ENCODE measurements around the gene PALS1.
"Not testable (repeated sequence)": the region's sequence is repeated elsewhere in the genome, so short reads cannot be mapped to it uniquely, and the experiment has no call there.

Gene PALS1

GRCh38 chr14:67257906-67258305 is 16.7 kb downstream of the PALS1 start:
- no peak for DNase-seq (ENCODE audit: low read depth)

- no peak for DNase-seq (ENCODE audit: low read depth)
Measured at GRCh38 chr14:67260965-67261364, 19.7 kb downstream of the PALS1 start.

DNA sequence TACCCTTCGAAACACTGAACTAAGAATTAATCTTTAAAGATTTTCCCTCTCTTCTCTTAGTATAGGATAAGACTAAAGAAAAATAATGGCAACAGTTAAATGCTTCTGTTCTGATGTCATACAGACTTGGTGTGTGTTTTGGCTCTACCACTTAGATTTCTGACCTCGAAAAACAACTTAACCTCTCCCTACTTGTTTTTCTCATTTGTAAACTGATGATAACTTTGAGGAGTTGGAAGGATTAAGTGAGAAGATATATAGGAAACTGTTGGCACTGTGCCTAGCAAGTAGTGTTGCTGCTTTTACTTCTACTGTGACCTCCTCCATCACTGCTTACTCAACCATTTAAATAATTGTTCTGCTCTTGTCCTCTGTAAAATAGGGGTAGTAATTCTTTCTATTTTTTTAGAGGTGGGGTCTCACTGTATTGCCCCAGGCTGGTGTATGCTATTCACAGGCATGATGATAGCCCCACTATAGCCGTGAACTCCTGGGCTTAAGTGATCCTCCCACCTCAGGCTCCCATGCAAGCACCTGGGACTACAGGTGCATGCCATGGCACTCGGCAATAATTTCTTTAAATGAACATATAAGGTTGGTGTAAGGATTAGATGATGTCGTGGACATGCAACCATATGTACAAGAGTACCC is 22.4 kb downstream of the PALS1 start:
- no peak for DNase-seq (ENCODE audit: low read depth)

GRCh38 chr14:67265131-67265530 is 23.9 kb downstream of the PALS1 start:
- DNase-seq (ENCODE audit: low read depth), result no peak

DNA sequence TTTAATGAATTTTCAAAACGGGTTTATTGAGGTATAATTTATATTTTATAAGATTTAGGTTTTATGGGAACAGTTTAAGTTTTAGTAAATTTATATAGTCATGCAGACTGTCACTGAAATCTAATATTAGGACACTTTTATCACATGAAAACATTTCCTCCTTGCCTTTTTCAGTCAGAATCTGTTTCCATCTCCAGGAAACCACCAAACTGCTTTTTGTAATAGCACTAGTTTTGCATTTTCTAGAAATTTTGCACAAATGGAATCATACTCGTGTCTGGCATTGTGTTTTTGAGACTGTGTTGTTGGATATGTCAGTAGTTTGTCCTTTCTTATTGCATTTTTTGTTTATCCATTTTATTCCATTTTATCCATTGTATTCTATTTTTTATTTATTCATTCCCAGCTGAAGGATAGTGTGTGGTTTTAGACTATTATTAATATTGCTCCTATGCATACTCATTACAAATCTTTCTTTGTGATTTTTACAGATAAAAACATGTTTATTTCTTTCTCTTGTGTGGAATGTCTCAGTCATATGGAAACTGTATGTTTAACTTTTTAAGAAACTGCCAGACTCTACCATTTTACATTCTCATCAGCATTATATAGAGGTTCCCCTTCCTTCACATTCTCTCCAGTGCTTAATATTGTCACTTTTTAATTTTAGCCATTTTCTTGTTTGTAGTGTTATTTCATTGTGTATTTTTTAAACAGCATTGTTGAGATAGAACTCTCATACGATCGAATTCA is 26.5 kb downstream of the PALS1 start:
- DNase-seq (ENCODE audit: low read depth), result no peak

DNA sequence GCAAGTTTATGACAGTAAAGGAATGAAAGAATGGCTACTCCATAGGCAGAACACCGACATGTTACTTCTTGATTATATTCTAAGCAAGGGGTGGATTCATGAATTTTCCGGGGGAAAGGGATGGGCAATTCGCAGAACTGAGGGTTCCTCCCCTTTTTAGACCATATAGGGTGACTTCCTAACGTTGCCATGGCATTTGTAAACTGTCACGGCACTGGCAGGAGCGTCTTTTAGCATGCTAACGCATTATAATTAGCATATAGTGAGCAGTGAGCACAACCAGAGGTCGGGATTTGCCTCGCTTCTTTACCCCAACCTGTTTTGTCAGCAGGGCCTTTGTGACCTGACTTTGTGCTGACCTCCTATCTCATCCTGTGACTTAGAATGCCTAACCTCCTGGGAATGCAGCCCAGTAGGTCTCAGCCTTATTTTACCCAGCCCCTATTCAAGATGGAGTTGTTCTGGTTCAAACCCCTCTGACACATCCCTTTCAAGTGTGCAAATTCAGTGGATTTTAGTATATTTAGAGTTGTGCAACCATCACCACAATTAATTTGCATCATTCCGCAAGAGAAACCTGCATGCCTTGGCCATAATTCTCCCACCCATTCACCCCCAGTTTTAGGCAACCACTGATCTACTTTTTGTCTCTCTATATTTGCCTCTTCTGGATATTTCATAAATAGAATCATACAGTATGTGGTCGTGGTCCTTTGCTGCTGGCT is 27.4 kb downstream of the PALS1 start:
- no peak for DNase-seq (ENCODE audit: low read depth)

DNA sequence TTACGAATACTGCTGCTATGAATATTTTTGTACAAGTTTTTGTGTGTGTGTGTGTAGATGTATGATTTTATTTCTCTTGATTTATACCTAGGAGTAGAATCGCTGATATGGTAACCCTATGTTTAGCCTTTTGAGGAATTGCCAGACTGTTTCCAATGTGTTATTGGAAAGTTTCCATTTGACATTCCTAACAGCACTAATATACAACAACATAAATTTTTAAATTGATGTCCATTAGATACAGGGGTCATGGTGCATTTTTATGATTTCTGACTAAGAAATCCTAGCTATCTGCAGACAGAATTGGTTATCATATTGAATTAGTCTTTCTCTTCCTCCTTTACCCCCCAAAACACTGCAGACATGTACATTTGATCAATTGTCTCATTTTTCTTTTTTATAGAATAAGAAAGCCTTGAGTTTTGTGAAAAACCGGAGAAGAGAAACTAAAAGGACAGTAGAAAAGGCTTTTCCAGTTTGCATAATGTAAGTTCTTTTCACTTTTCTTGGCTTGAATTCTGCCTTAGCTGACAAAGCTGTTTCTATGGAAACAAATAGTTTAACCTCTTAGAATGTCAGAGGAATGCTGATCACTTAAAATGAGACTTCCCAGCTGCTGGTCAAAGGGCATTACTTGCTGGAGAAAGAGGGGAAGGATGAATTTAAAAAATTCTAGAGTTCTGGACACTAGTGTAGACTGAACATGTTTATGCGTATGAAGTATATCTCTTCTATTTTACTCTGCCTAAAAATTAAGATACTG is 28.2 kb downstream of the PALS1 start:
- no peak for DNase-seq (ENCODE audit: low read depth)

- no peak for DNase-seq (ENCODE audit: low read depth)
Measured at GRCh38 chr14:67270145-67270753, 29.0 kb downstream of the PALS1 start.

DNA sequence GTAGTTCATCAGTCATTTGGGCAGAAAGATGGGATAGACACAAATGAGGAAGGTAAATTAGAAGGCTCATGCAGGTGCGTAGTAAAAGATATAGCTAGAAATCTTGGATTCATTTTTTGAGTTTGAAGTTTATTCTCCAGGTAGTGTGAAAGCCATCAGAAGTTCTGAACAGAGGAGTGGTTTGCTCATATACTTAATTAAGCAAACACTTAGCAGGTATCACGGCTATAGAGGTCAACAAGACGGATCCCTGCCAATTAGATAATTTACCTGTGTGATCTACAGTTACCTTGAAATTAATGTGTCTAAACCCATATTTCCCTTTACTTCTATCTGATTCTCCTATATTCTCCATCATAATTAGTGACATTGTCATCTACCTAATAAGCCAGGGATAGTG is 29.7 kb downstream of the PALS1 start:
- DNase-seq (ENCODE audit: low read depth), result no peak

- not testable (repeated sequence) for DNase-seq (ENCODE audit: low read depth)
Measured at GRCh38 chr14:67273281-67273680, 32.0 kb downstream of the PALS1 start.

DNA sequence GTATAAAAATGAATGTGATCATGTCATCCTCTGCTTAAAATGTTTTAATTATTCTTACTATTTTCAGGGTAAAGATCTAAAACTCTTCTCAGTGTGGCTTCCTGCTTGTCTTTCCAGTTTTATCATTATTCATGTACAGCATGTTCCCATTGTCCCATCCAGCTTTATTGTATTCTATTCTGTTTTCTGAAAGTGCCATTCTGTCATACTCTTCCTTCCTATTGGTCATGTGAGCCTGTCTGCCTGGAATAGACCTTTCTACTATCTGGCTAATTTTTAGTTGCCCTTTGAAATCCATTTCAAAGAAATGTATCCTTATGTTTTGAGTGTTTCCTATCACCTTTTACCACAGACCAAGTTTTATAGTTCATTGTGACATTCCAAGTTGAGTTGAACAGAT is 34.9 kb downstream of the PALS1 start:
- DNase-seq (ENCODE audit: low read depth), result no peak

DNA sequence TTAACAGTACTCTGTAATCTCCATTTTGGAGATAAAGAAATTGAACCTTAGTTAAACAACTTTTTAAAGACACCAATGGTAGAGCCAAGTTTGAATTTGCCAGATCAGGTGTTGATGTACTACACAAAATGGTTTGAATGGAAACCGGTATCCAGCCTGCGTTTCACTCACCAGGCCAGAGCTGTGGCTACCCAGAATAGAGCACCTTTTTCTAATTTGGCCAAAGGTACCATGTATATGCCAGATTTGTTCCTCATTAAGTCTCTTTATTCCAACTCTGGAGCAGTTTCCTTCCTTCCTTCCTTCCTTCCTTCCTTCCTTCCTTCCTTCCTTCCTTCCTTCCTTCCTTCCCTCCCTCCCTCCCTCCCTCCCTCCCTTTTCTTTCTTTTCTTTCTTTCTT is 39.3 kb downstream of the PALS1 start:
- DNase-seq (ENCODE audit: low read depth), result no peak

DNA sequence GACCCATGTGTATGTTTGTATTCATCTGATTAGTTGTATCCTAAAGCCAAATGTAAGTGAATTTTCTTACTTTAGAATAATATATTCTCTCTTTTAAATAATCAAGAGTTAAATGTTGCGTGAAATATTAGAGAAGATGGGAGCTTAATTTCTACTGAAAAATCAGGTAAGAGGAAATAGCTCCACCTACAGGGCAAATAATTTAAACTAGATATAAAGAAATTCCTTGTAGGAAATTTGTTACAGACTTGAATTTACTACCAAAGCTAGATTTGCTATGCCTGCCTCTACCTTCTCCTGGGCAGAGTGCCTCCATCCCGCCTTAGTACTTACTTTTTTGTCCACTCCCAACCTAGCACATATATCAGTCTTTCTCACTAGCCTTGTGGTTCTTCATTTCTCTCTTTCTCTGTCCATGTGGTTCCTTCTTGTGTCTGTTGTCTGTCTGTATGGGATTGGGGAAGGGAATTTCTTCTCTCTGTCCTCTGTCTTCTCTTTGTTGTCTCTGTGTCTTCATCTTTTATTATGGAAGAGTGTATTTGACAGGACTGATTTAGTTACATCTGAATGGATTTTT is 44.7 kb downstream of the PALS1 start:
- no peak for DNase-seq (ENCODE audit: low read depth)
